ENCODE data around the gene SMARCC1.

The SMARCC1 gene

GRCh38 chr3:47536221-47536891 is 245.3 kb downstream of the SMARCC1 start:
- no peak for DNase-seq

Data from MV-4-11 (cell line).